IMR-90 (cell line): ENCODE results near the gene TMEM200C. TPM values are rescaled to one million over a fixed set of nuclear protein-coding genes. Genes with fewer than 3 reads are reported as not detected.

Experiments used
- ATAC-seq: fragments of 200-7000 bp; cut with Tn5 transposase; 2 replicates; pipeline ENCODE4 v1.9.1; 2020; ENCODE audit warnings: low read depth, mild to moderate bottlenecking, moderate library complexity
- BruUV-seq: library from RNA; stranded (reverse); fragments of 400-500 nt; replicated peaks from 2 replicates; lab custom pipeline; 2021; lab: Mats Ljungman, UMichigan
- CTCF ChIA-PET: fragments of 300-600 bp; formaldehyde crosslinking; extraction: SDS; loops from one replicate; lab custom pipeline; 2021; ENCODE audit warnings: antibody characterized with exemption; lab: Yijun Ruan, JAX
- POLR2A ChIA-PET: fragments of 300-600 bp; sonication (Branson Sonifier 250); formaldehyde crosslinking; loops from one replicate; lab custom pipeline; 2022; ENCODE audit warnings: antibody characterized with exemption; ENCODE audit not compliant: unreplicated experiment; lab: Charles Lee
- DNase-seq: peaks from one replicate; pipeline ENCODE4 v3.0.0; 2013
- H2AFZ ChIP-seq: replicated peaks from 2 replicates; pipeline ENCODE3; 2013; ENCODE audit warnings: low read length, mild to moderate bottlenecking; ENCODE audit not compliant: poor library complexity
- H2AK5ac ChIP-seq: 2 replicates; pipeline ENCODE4 v1.6.1; 2013; ENCODE audit warnings: low read depth, low read length, inconsistent platforms
- H2AK9ac ChIP-seq: replicated peaks from 2 replicates; pipeline ENCODE3; 2013; ENCODE audit warnings: mild to moderate bottlenecking, low read depth, low read length, moderate library complexity; ENCODE audit not compliant: poor library complexity
- H2BK120ac ChIP-seq: 2 replicates; pipeline ENCODE4 v1.6.1; 2013; ENCODE audit warnings: low read depth, low read length, inconsistent platforms
- H2BK15ac ChIP-seq: 3 replicates; pipeline ENCODE4 v1.6.1; 2013; ENCODE audit warnings: low read depth, low read length, inconsistent platforms
- H2BK20ac ChIP-seq: 2 replicates; pipeline ENCODE4 v1.6.1; 2013; ENCODE audit warnings: low read depth, mild to moderate bottlenecking, inconsistent platforms, low read length, moderate library complexity
- H2BK5ac ChIP-seq: 2 replicates; pipeline ENCODE4 v1.6.1; 2013; ENCODE audit warnings: mild to moderate bottlenecking, low read depth, low read length, inconsistent platforms; ENCODE audit not compliant: poor library complexity, severe bottlenecking
- H3K14ac ChIP-seq: replicated peaks from 2 replicates; pipeline ENCODE4 v1.6.1; 2013; ENCODE audit warnings: low read depth, low read length, inconsistent platforms
- H3K18ac ChIP-seq: 2 replicates; pipeline ENCODE4 v1.6.1; 2013; ENCODE audit warnings: low read depth, low read length, control low read depth
- H3K23ac ChIP-seq: 2 replicates; pipeline ENCODE4 v1.6.1; 2013; ENCODE audit warnings: low read depth, low read length, inconsistent platforms
- H3K27ac ChIP-seq: 2 replicates; pipeline ENCODE4 v1.5.1; 2013; ENCODE audit warnings: mild to moderate bottlenecking, control low read depth, low read length; ENCODE audit not compliant: insufficient read depth
- H3K27me3 ChIP-seq: 2 replicates; pipeline ENCODE4 v1.6.1; 2013; ENCODE audit warnings: low read length; ENCODE audit not compliant: control insufficient read depth, insufficient read depth
- H3K36me3 ChIP-seq: 2 replicates; pipeline ENCODE4 v1.6.1; 2013; ENCODE audit warnings: low read length, mixed read lengths; ENCODE audit not compliant: control insufficient read depth, insufficient read depth
- H3K4ac ChIP-seq: 2 replicates; pipeline ENCODE4 v1.6.1; 2013; ENCODE audit warnings: low read depth, low read length, inconsistent platforms
- H3K4me1 ChIP-seq: 2 replicates; pipeline ENCODE4 v1.6.1; 2013; ENCODE audit warnings: low read length, mixed read lengths; ENCODE audit not compliant: control insufficient read depth, insufficient read depth
- H3K4me2 ChIP-seq: 2 replicates; pipeline ENCODE4 v1.6.1; 2013; ENCODE audit warnings: low read depth, mild to moderate bottlenecking, control low read depth, low read length, moderate library complexity
- H3K4me3 ChIP-seq: 2 replicates; pipeline ENCODE4 v1.5.1; 2013; ENCODE audit warnings: low read depth, mild to moderate bottlenecking, control low read depth, low read length, moderate library complexity; ENCODE audit not compliant: insufficient read depth
- H3K56ac ChIP-seq: 2 replicates; pipeline ENCODE4 v1.6.1; 2013; ENCODE audit warnings: low read length, inconsistent platforms; ENCODE audit not compliant: insufficient read depth; ENCODE audit errors: extremely low read depth
- H3K79me1 ChIP-seq, 2 experiments: 2 replicates each; pipeline ENCODE4 v1.6.1; 2013; ENCODE audit warnings: low read length in 2 of 2, inconsistent platforms in 1 of 2, low read depth in 1 of 2
- H3K9ac ChIP-seq: 2 replicates; pipeline ENCODE4 v1.6.1; 2013; ENCODE audit warnings: low read depth, low read length, control low read depth
- H3K9me1 ChIP-seq: 2 replicates; pipeline ENCODE4 v1.6.1; 2013; ENCODE audit warnings: low read length, inconsistent platforms; ENCODE audit not compliant: insufficient read depth
- H3K9me3 ChIP-seq: 2 replicates; pipeline ENCODE4 v1.6.1; 2013; ENCODE audit warnings: low read length; ENCODE audit not compliant: control insufficient read depth, insufficient read depth
- H4K20me1 ChIP-seq: 2 replicates; pipeline ENCODE4 v1.6.1; 2013; ENCODE audit warnings: low read length, inconsistent platforms; ENCODE audit not compliant: insufficient read depth
- H4K5ac ChIP-seq: 2 replicates; pipeline ENCODE4 v1.6.1; 2013; ENCODE audit warnings: mild to moderate bottlenecking, low read depth, low read length, control low read depth
- H4K8ac ChIP-seq, 2 experiments: 2 replicates each; pipeline ENCODE4 v1.6.1; 2013; ENCODE audit warnings: low read depth in 2 of 2, low read length in 2 of 2, control low read depth in 1 of 2, inconsistent platforms in 1 of 2
- H4K91ac ChIP-seq: 2 replicates; pipeline ENCODE4 v1.6.1; 2013; ENCODE audit warnings: low read depth, low read length, inconsistent platforms; ENCODE audit not compliant: insufficient read depth
- MAZ ChIP-seq: IDR thresholded peaks from 2 replicates; pipeline ENCODE4 v1.6.1; 2012; ENCODE audit warnings: low read depth, mild to moderate bottlenecking, low read length, improper control_type of control experiment, moderate library complexity, borderline replicate concordance
- RCOR1 ChIP-seq: IDR thresholded peaks from 2 replicates; pipeline ENCODE4 v1.6.1; 2012; ENCODE audit warnings: mild to moderate bottlenecking, low read length, improper control_type of control experiment; ENCODE audit not compliant: insufficient replicate concordance
- SMC3 ChIP-seq: fragments of 150-350 bp; IDR thresholded peaks from 2 replicates; pipeline ENCODE4 v1.6.1; 2016; ENCODE audit warnings: low read depth, mild to moderate bottlenecking, antibody characterized with exemption, low read length, moderate library complexity
- WGBS, 2 experiments: methylation state at CpG; one replicate each; pipeline versions ENCODE4 v1.1.5 to v1.1.7; 2013; ENCODE audit warnings: missing lambda C conversion rate in 2 of 2; ENCODE audit not compliant: insufficient read length in 1 of 2; ENCODE audit errors: extremely low coverage in 2 of 2; 5-methylcytosine and 5-hydroxymethylcytosine counted together
- dilution Hi-C: fragments of 300-500 bp; cut with HindIII; formaldehyde crosslinking; loops from one replicate; pipeline ENCODE4 v1.14.3; 2018; ENCODE audit warnings: low sequenced_read_pairs; ENCODE audit not compliant: unreplicated experiment
- in situ Hi-C: fragments of 300-500 bp; cut with MboI; formaldehyde crosslinking; loops from 3 replicates; pipeline ENCODE4 v1.14.3; 2019; ENCODE audit warnings: low sequenced_read_pairs, inconsistent platforms, mixed read lengths
- intact Hi-C: fragments of 100-400 bp; cut with micrococcal nuclease; formaldehyde crosslinking; loops from 2 replicates; pipeline ENCODE4 v1.10.0; 2022
- polyA plus RNA-seq, 3 experiments: library from polyadenylated mRNA; depleted of rRNA; stranded (reverse); fragments of >200 nt; gene quantifications; 2 replicates each; pipeline ENCODE4 v1.2.3, GENCODE V29; 2012; ENCODE audit warnings: low replicate concordance in 1 of 3
- total RNA-seq: library from RNA; depleted of rRNA; stranded (reverse); fragments of >200 nt; gene quantifications from 2 replicates; pipeline ENCODE4 v1.2.3, GENCODE V29; 2012

The TMEM200C gene
- total and polyA plus RNA-seq, 2 of the 4 experiments (the other 2 are of a cell fraction), result 1.4 to 2.5 TPM

- ATAC-seq (no peak), DNase-seq (no peak)
- H2AK5ac ChIP-seq, result no peak overlapping the region
- intact Hi-C loops, result no loop called here
- H3K27me3 ChIP-seq, result no peaks in the 10 kb centered on the region
- CTCF ChIA-PET, result no interaction called here
- TF ChIP-seq MAZ (no peak), RCOR1 (no peak), SMC3 (no peak)
- no peak overlapping the region for H3K56ac ChIP-seq
- H3K14ac ChIP-seq, result no peak overlapping the region
- H2BK20ac ChIP-seq, result no peak overlapping the region
- no peak overlapping the region for H2AK9ac ChIP-seq
- in situ Hi-C loops, result no loop called here
- no peak overlapping the region for H2BK15ac ChIP-seq
- WGBS, 2 experiments, result 100% methylated on average over 1 of the region's 3 CpGs; no CpG with 5 or more reads in 1 of the 2 experiments
- no peak overlapping the region for H4K8ac ChIP-seq
- no peak overlapping the region for H3K4ac ChIP-seq
- no peak overlapping the region for H3K23ac ChIP-seq
- H4K5ac ChIP-seq, result no peak overlapping the region
- H3K27ac ChIP-seq, result no peak overlapping the region
- no peak overlapping the region for H3K4me2 ChIP-seq
- no peak overlapping the region for H3K9ac ChIP-seq
- no peak overlapping the region for H2BK120ac ChIP-seq
- BruUV-seq, result no TSS peak
- H4K91ac ChIP-seq, result no peak overlapping the region
- peaks cover 8% of the 10 kb centered on the region; the same call in 1 of the 2 replicates for H3K9me1 ChIP-seq
- H4K20me1 ChIP-seq, result no peaks in the 10 kb centered on the region
- no peaks in the 10 kb centered on the region for H3K36me3 ChIP-seq
- POLR2A ChIA-PET, result no interaction called here
- H3K4me1 ChIP-seq, result peaks cover 2% of the 10 kb centered on the region; the same call in 1 of the 2 replicates
- H2BK5ac ChIP-seq, result no peak overlapping the region
- no peak overlapping the region for H2AFZ ChIP-seq
- H3K4me3 ChIP-seq, result no peak overlapping the region
- H3K79me1 ChIP-seq, result no peaks in the 10 kb centered on the region
- no peaks in the 10 kb centered on the region for H3K9me3 ChIP-seq
- dilution Hi-C loops, result no loop called here
- no peak overlapping the region for H3K18ac ChIP-seq
These were observed 23.0 kb upstream of the TMEM200C start for GRCh38 chr18:5918205-5918858.
